ENCODE measurements around the gene ADAMTS6. TPM values are rescaled to one million over a fixed set of nuclear protein-coding genes. Genes with fewer than 3 reads are reported as not detected.

ADAMTS6 gene
- total and polyA plus RNA-seq, 2 of the 13 experiments (the other 11 are each of a cell fraction or from before 2014, with no cell fraction given), result 3.1 to 8.2 TPM

DNA sequence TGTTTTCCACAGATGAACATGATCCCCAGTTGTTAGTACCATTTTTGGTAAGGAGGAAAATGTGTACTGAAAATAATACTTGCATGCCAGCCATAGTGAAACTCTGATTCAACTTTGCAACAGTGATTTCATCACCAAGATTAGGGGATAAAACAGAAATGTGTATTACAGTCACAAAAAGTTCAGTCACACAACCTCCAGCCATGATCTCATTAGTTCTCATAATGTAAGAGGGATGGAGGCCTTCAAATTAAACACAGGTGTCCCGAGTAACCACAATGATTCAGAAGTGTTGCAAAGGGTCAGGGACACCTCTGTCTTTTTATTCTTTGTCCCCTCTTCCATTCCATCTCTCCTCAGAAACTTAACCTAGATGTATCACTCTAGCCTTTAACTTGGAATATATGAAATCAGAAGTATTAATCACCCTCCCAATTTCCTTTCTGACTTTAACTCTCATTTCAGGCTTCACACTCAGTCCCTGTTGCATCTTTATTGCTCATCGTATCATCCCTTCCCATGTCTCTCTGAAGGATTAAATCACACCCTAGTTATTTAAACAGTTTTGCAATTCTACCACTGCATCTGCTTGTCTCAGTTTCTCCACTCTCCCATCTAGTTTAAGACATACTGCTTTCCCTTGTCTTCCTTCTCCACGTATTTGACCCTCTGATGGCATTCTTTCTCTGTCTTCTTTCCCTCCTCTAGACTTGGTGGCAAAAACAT, 291.2 kb downstream of the ADAMTS6 start (continued):
- TF ChIP-seq ZNF275 (CRISPR knock-in tag; IDR thresholded peaks at IDR 0.05; ENCODE audit: borderline replicate concordance) (no peak), ATF7-NPFF (CRISPR knock-in tag; IDR thresholded peaks at IDR 0.05; ENCODE audit: low read depth) (no peak), ZNF337 (CRISPR knock-in tag; IDR thresholded peaks at IDR 0.05; ENCODE audit: borderline replicate concordance, low read depth) (no peak), GFI1 (CRISPR knock-in tag; IDR thresholded peaks at IDR 0.05; ENCODE audit: borderline replicate concordance) (no peak), NFIB (CRISPR knock-in tag; IDR thresholded peaks at IDR 0.05; ENCODE audit: borderline replicate concordance) (no peak), TARDBP (CRISPR knock-in tag; IDR thresholded peaks at IDR 0.05) (no peak), JUNB (CRISPR knock-in tag; IDR thresholded peaks at IDR 0.05; ENCODE audit: borderline replicate concordance) (no peak), PHB2 (IDR thresholded peaks at IDR 0.05; ENCODE audit: partially characterized antibody) (no peak), NFKBIZ (CRISPR knock-in tag; IDR thresholded peaks at IDR 0.05) (no peak)

DNA sequence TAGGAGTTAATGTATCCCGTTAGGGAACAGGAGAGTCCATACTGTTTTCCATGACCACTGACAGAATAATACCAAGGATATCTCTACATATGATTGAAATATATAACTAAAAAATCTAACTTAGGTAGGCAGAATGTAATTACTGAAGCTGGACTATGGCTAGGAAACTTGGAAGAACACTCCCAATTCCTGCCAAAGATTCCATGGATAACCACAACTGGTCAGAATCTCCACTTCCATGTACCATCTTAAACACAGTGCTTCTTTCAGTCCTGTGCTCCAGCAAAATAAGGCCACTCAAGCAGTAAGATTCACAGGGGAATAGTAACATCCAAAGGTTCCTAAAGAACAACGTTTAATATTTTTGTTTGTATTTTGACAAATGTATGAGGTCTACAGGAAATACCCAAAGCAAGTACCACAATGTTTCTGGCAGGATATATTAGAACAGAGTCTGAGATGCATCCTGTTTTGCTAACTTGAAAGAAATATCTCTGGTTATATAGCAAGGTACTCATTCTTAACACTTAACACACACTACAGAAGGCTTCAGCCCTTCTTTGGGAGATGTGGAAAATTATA, 295.0 kb downstream of the ADAMTS6 start:
- intact Hi-C loops (cut with micrococcal nuclease; ENCODE audit: unreplicated experiment), result no loop called here
- 70% methylated on average over 2 of the region's 2 CpGs for WGBS (ENCODE audit: low lambda C conversion rate)
- ChIA-PET CTCF (ENCODE audit: low intra/inter-chr PET ratio, low total read pairs) (no interaction called here), POLR2A (no interaction called here)
- Histone ChIP-seq H3K27me3 (ENCODE audit: control insufficient read depth in 1 of 2, insufficient read depth in 2 of 2, low read length in 2 of 2) (no peaks in the 10 kb centered on the region), H3K4me3 (replicated peaks in 1 of 3; ENCODE audit: insufficient read depth in 1 of 3, low read depth in 2 of 3, low read length in 3 of 3) (no peak overlapping the region), H3K4me2 (ENCODE audit: low read depth, low read length) (no peak overlapping the region), H3K79me2 (ENCODE audit: insufficient read depth, low read length) (no peaks in the 10 kb centered on the region), H3K9me3 (ENCODE audit: low read length) (no peaks in the 10 kb centered on the region), H3K9ac (ENCODE audit: insufficient read depth, low read depth, low read length) (no peak overlapping the region), H3K27ac (ENCODE audit: extremely low read length, insufficient read depth, low read length) (no peak overlapping the region), H2AFZ (ENCODE audit: low read length) (no peak overlapping the region), H4K20me1 (ENCODE audit: insufficient read depth, low read length) (no peaks in the 10 kb centered on the region), H3K36me3 (replicated peaks in 1 of 2; ENCODE audit: control insufficient read depth in 1 of 2, insufficient read depth in 2 of 2, low read length in 2 of 2) (no peaks in the 10 kb centered on the region), H3K4me1 (ENCODE audit: insufficient read depth, low read length) (peaks cover 21% of the 10 kb centered on the region)
- in situ Hi-C loops (cut with HindIII; ENCODE audit: extremely low pct_ligation_motif_present, low pct_unique_long_range_greater_than_20kb), result no loop called here
- FAIRE-seq (no peak), ATAC-seq (no peak), DNase-seq (ENCODE audit: low spot score) (no peak)
- BruUV-seq (replicated peaks), result no TSS peak
- no peak for TF ChIP-seq ATF2 (CRISPR knock-in tag; IDR thresholded peaks at IDR 0.05)
- no peak for TF ChIP-seq ATF6 (CRISPR knock-in tag; conservative IDR thresholded peaks at IDR 0.05)
- no peak for TF ChIP-seq ZNF431 (CRISPR knock-in tag; IDR thresholded peaks at IDR 0.05; ENCODE audit: borderline replicate concordance, low read depth)
- no peak for TF ChIP-seq CC2D1A (CRISPR knock-in tag; IDR thresholded peaks at IDR 0.05)
- TF ChIP-seq ZNF24 (IDR thresholded peaks at IDR 0.05), result no peak
- TF ChIP-seq XRCC5 (optimal IDR thresholded peaks at IDR 0.05; ENCODE audit: low read length), result no peak
- no peak for TF ChIP-seq TOPORS (CRISPR knock-in tag; IDR thresholded peaks at IDR 0.05)
- TF ChIP-seq, protein P1, sequence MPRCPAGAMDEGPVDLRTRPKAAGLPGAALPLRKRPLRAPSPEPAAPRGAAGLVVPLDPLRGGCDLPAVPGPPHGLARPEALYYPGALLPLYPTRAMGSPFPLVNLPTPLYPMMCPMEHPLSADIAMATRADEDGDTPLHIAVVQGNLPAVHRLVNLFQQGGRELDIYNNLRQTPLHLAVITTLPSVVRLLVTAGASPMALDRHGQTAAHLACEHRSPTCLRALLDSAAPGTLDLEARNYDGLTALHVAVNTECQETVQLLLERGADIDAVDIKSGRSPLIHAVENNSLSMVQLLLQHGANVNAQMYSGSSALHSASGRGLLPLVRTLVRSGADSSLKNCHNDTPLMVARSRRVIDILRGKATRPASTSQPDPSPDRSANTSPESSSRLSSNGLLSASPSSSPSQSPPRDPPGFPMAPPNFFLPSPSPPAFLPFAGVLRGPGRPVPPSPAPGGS (CRISPR knock-in tag; IDR thresholded peaks at IDR 0.05), result no peak
- no peak for TF ChIP-seq SP2 (CRISPR knock-in tag; IDR thresholded peaks at IDR 0.05)
